GM12874 (cell line): ENCODE results near the gene COX10.

Experiments used
- CTCF ChIP-seq: IDR thresholded peaks from 2 replicates; pipeline ENCODE4 v1.5.1; 2011; ENCODE audit warnings: low read depth, mild to moderate bottlenecking, control low read depth, low read length, moderate library complexity; ENCODE audit not compliant: insufficient read depth

Gene COX10

GRCh38 chr17:14069251-14070021 is at the start of gene COX10:
Gene COX10 (plus strand): TSS chr17:14069504. CDS start chr17:14069606, 102 bp downstream.
- TF ChIP-seq CTCF, result no peak

GRCh38 chr17:14032234-14032633 is 37.1 kb upstream of the COX10 start:
- TF ChIP-seq CTCF, result no peak

GRCh38 chr17:14033166-14033565 is 36.1 kb upstream of the COX10 start:
- TF ChIP-seq CTCF, result no peak

GRCh38 chr17:14037453-14037852 is 31.9 kb upstream of the COX10 start:
- no peak for TF ChIP-seq CTCF

- TF ChIP-seq CTCF, result no peak
Observed at GRCh38 chr17:14038206-14038605, 31.1 kb upstream of the COX10 start.

GRCh38 chr17:14042411-14042810 is 26.9 kb upstream of the COX10 start:
- TF ChIP-seq CTCF, result no peak

- no peak for TF ChIP-seq CTCF
Observed at GRCh38 chr17:14044702-14045101, 24.6 kb upstream of the COX10 start.
